Heart right ventricle (tissue), 16 donors: ENCODE measurements around the gene ROCK2. TPM values are rescaled to one million over a fixed set of nuclear protein-coding genes. Genes with fewer than 3 reads are reported as not detected.
A peak's percentile ranks its signal among the peaks of the same experiment; 100 is the strongest.

Experiments
- ATAC-seq, 8 donors: fragments of 200-7000 bp; cut with Tn5 transposase; one replicate each; pipeline ENCODE4 v1.9.1; 2020; ENCODE audit warnings: mild to moderate bottlenecking in 8 of 8, moderate library complexity in 8 of 8, moderate number of reproducible peaks in 1 of 8
- DNase-seq, 2 donors: peaks; one replicate each; pipeline ENCODE4 v3.0.0-alpha.2; 2020
- H3K27ac ChIP-seq, 10 donors: fragments of 200-600 bp; sonication (generic) in 2 of 10; one replicate each; pipeline versions ENCODE4 v1.5.0 to v1.8.0; 2020 to 2022; ENCODE audit warnings: mild to moderate bottlenecking in 3 of 10
- H3K27me3 ChIP-seq, 7 donors: fragments of 200-600 bp; one replicate each; pipeline ENCODE4 v1.8.0; 2021 to 2022; ENCODE audit warnings: mild to moderate bottlenecking in 2 of 7
- H3K36me3 ChIP-seq, 9 donors: fragments of 200-600 bp; sonication (generic) in 1 of 9; one replicate each; pipeline versions ENCODE4 v1.5.0 to v1.8.0; 2020 to 2022; ENCODE audit warnings: mild to moderate bottlenecking in 2 of 9
- H3K4me1 ChIP-seq, 9 donors: fragments of 200-600 bp; sonication (generic) in 1 of 9; one replicate each; pipeline versions ENCODE4 v1.5.0 to v1.8.0; 2020 to 2022; ENCODE audit warnings: mild to moderate bottlenecking in 4 of 9
- H3K4me3 ChIP-seq, 10 donors: fragments of 200-600 bp; sonication (generic) in 2 of 10; one replicate each; pipeline versions ENCODE4 v1.5.0 to v1.8.0; 2020 to 2022; ENCODE audit warnings: mild to moderate bottlenecking in 7 of 10, moderate library complexity in 2 of 10
- H3K9me3 ChIP-seq, 11 donors: fragments of 200-600 bp in 10 of 11; sonication (generic) in 2 of 11; one replicate each; pipeline versions ENCODE4 v1.5.0 to v1.8.0; 2013 to 2022; ENCODE audit warnings: mild to moderate bottlenecking in 2 of 11, control low read depth in 1 of 11, moderate library complexity in 1 of 11
- WGBS, 2 donors: extraction: QIAGEN DNeasy Blood & Tissue Kit; methylation state at CpG; one replicate each; pipeline ENCODE4 v1.1.7; 2013; ENCODE audit warnings: inconsistent platforms in 1 of 2; 5-methylcytosine and 5-hydroxymethylcytosine counted together
- intact Hi-C, 10 donors: fragments of 100-400 bp; cut with DNase I; formaldehyde crosslinking; loops; one replicate each; pipeline versions ENCODE4 v1.11.1 to v1.14.2; 2022
- polyA plus RNA-seq, 2 donors: library from polyadenylated mRNA; stranded (reverse); fragments of 200-250 nt; gene quantifications; one replicate each; pipeline ENCODE4 v1.2.3, GENCODE V29; 2013
- total RNA-seq, 10 donors: library from RNA; stranded (reverse); fragmentation: NEBNext Ultra II Directional in 3 of 10; extraction: Animal tissue kit (Norgen Biotek cat#: 25700) in 3 of 10; gene quantifications; one replicate each; pipeline versions ENCODE4 v1.2.1 to v1.2.4, GENCODE V29; 2021 to 2023
- TF ChIP-seq, protein P1 (sequence below), 9 donors: fragments of 200-600 bp; sonication (generic) in 2 of 9; IDR thresholded peaks; one replicate each; pipeline versions ENCODE4 v1.5.0 to v1.8.0; 2021 to 2022; ENCODE audit warnings: antibody characterized with exemption in 9 of 9, mild to moderate bottlenecking in 5 of 9, moderate library complexity in 1 of 9
- donor health status: Arrhythmogenic right ventricular cardiomyopathy.
- donor health status: ischemic (EF 13 %, LVEDD 7.1; RV severe dilation, severe dysfunction).
- donor health status: healthy with polysubstance abuse.
- donor health status: DM: no; HTN: yes; CAD: no.
- donor health status: DM: no; HTN: no; CAD: no.
- donor health status: ischemic (EF 25% LVEDD 6.9; RV normal size, moderate dysfunction).
- donor health status: ischemic (EF 25% LVEDD 5.7; RV mildly dilated, moderate dysfunction).
- donor health status: healthy.
- donor health status: DM: yes; HTN: yes; CAD: no.
- donor health status: Ischemic cardiomyopathy.
- donor health status: ischemic (EF 35%, LVEDD 5.7; RV mildly dilated, moderate dysfunction).
- donor health status: nonischemic (EF 11% LVEDD 7.7; RV severe dilation, severe dysfunction).
- donor health status: DM: yes; HTN: yes; CAD: no.
- donor health status: PGD.
- donor health status: ischemic (EF 29% LVEDD 5.4; RV normal size, mild dysfunction).
- donor health status: nonischemic (EF 23%, LVEDD 6.1; RV moderate dilation, normal function).

Gene ROCK2
- total and polyA plus RNA-seq, 12 donors = 6.9 to 51.8 (median 36.5) TPM

- ATAC-seq = peak in 1 of 8 donors; percentile 12
- TF ChIP-seq, protein P1, sequence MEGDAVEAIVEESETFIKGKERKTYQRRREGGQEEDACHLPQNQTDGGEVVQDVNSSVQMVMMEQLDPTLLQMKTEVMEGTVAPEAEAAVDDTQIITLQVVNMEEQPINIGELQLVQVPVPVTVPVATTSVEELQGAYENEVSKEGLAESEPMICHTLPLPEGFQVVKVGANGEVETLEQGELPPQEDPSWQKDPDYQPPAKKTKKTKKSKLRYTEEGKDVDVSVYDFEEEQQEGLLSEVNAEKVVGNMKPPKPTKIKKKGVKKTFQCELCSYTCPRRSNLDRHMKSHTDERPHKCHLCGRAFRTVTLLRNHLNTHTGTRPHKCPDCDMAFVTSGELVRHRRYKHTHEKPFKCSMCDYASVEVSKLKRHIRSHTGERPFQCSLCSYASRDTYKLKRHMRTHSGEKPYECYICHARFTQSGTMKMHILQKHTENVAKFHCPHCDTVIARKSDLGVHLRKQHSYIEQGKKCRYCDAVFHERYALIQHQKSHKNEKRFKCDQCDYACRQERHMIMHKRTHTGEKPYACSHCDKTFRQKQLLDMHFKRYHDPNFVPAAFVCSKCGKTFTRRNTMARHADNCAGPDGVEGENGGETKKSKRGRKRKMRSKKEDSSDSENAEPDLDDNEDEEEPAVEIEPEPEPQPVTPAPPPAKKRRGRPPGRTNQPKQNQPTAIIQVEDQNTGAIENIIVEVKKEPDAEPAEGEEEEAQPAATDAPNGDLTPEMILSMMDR (IDR thresholded peaks at IDR 0.05) = peak in 1 of 9 donors; percentile 8
- H3K9me3 ChIP-seq = no peaks in the 10 kb centered on the region
- DNase-seq = no peak
- H3K36me3 ChIP-seq = no peaks in the 10 kb centered on the region
- H3K4me1 ChIP-seq = peaks cover 0 to 67% (median 32%) of the 10 kb centered on the region in 9 donors
- intact Hi-C loops = no loop called here
- H3K27ac ChIP-seq = no peak overlapping the region
- WGBS, 2 donors = 96% methylated on average over 17 of the region's 17 CpGs
- H3K4me3 ChIP-seq = no peak overlapping the region
- H3K27me3 ChIP-seq = no peaks in the 10 kb centered on the region
Measured at GRCh38 chr2:11320698-11321492, 23.5 kb downstream of the ROCK2 start.

DNA sequence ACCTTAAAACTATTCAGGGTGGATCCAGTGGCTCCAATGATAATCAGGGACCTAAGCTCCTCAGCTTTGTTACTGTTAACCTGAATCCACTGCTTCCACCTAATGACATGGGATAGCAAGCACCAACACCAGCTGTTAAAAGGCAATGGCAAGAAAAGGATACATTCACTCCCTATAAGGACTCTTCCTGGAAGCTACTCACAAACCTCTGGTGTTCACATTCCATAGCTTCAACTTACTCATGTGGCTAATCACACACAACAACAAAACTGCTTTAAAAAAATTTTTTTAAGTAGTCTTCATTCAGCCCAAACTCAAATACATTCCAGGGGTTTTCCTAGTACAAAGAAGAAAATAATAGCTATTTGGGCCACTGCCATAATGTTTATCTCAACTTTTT is 24.5 kb downstream of the ROCK2 start:
- no peaks in the 10 kb centered on the region for H3K27me3 ChIP-seq
- peaks cover 0 to 67% (median 30%) of the 10 kb centered on the region in 9 donors for H3K4me1 ChIP-seq
- TF ChIP-seq, protein P1 (IDR thresholded peaks at IDR 0.05) = no peak
- H3K36me3 ChIP-seq = no peaks in the 10 kb centered on the region
- H3K4me3 ChIP-seq = no peak overlapping the region
- DNase-seq (no peak), ATAC-seq (no peak)
- no peak overlapping the region for H3K27ac ChIP-seq
- H3K9me3 ChIP-seq = no peaks in the 10 kb centered on the region
- intact Hi-C loops = no loop called here

DNA sequence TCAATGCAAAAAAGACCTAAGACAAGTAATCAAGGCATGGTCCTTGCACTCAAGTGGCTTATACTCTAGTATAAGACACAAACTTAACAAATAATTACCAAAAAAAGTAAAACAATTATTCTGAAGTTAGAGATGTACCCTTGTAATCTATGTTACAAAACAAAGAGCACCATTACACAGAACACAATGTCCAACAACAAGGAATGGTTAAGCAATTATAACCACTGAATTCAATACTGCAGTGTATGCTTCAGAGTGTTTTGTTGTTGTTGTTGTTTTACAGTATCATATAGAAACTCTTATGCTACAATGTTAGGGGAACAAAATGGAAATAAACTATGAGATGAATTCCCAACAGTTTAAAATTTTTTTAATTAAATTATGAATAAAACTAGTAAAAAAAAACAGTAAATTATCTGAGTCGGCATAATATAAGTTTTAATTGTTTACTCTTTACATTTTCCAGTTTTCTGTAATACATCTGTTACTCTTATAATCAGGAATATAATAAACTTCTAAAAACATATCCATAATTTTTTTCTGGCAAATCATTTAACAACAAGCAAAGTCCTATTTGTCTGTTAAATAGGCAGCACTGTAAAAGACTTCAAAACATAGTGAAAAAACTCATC is 29.2 kb downstream of the ROCK2 start:
- TF ChIP-seq, protein P1 (IDR thresholded peaks at IDR 0.05) = no peak
- DNase-seq (no peak), ATAC-seq (peak in 1 of 8 donors; percentile 71)
- intact Hi-C loops = no loop called here
- Histone ChIP-seq H3K27me3 (no peaks in the 10 kb centered on the region), H3K4me1 (peaks cover 0 to 59% (median 45%) of the 10 kb centered on the region in 9 donors), H3K27ac (no peak overlapping the region), H3K9me3 (no peaks in the 10 kb centered on the region), H3K36me3 (no peaks in the 10 kb centered on the region), H3K4me3 (no peak overlapping the region)
- WGBS, 2 donors = 97 to 98% methylated on average over 1 of the region's 1 CpG

- Histone ChIP-seq H3K27ac (no peak overlapping the region), H3K36me3 (no peaks in the 10 kb centered on the region), H3K4me3 (no peak overlapping the region), H3K4me1 (peaks cover 0 to 54% (median 42%) of the 10 kb centered on the region in 9 donors), H3K9me3 (no peaks in the 10 kb centered on the region), H3K27me3 (no peaks in the 10 kb centered on the region)
- no peak for DNase-seq
- TF ChIP-seq, protein P1 (IDR thresholded peaks at IDR 0.05) = no peak
- 91 to 96% methylated on average over 1 of the region's 1 CpG for WGBS, 2 donors
- intact Hi-C loops = no loop called here
- no peak for ATAC-seq
Measured at GRCh38 chr2:11314487-11314886, 29.9 kb downstream of the ROCK2 start.
